ENCODE data around the gene LRRK1.

The LRRK1 gene

DNA sequence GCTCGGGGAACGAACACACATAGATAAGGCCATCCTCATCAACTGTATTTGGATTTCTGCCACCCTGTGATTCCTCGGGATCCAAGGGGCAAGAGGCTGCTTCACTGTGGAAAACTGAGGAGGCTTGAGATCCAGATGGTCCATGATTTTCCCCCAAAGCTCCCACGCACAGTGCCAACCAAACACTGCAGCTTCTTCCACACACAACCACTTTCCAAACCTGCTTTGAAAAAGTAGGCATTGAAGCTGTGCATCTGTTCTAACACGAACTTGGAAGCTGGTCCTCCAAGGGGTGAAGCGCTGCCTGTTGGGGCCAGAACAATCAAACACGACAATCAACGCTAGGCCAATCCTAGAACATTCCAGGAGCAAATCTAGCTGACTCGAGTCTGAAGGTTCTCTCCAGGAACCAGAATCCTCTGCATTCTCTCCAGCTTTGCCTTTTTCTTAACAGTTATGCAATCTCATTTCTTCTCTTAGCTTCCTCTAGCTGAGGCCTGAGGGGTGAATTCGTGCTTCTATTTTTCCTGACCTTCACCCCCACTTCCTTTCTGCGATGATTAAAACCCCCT is 104.4 kb downstream of the LRRK1 start:
- TF ChIP-seq CTCF (IDR thresholded peaks at IDR 0.05; ENCODE audit: unreplicated experiment in 3 of 3) = no peak
- peak overlapping the region; percentile 84 to 98 (median 90) for H3K27ac Mint-ChIP-seq
- H3K36me3 Mint-ChIP-seq (ENCODE audit: low read depth) = no peaks in the 10 kb centered on the region
- no peaks in the 10 kb centered on the region for H3K27me3 Mint-ChIP-seq (ENCODE audit: low read depth)
- no peaks in the 10 kb centered on the region for H3K9me3 Mint-ChIP-seq
- H3K4me1 Mint-ChIP-seq = peaks cover 28% of the 10 kb centered on the region
- peak overlapping the region in 1 of 3 experiments; percentile 63 for H3K4me3 Mint-ChIP-seq

- Mint-ChIP-seq H3K4me3 (peak overlapping the region in 1 of 3 experiments; percentile 63), H3K27ac (peak overlapping the region; percentile 84 to 98 (median 90)), H3K4me1 (peaks cover 25% of the 10 kb centered on the region), H3K9me3 (no peaks in the 10 kb centered on the region), H3K36me3 (ENCODE audit: low read depth) (no peaks in the 10 kb centered on the region), H3K27me3 (ENCODE audit: low read depth) (peaks cover 1% of the 10 kb centered on the region)
- no peak for TF ChIP-seq CTCF (IDR thresholded peaks at IDR 0.05; ENCODE audit: unreplicated experiment in 3 of 3)
Observed at GRCh38 chr15:101024073-101024695, 105.0 kb downstream of the LRRK1 start.

- H3K4me3 Mint-ChIP-seq = no peak overlapping the region
- no peak for TF ChIP-seq CTCF (IDR thresholded peaks at IDR 0.05; ENCODE audit: unreplicated experiment in 3 of 3)
- peaks cover 3% of the 10 kb centered on the region for H3K27me3 Mint-ChIP-seq (ENCODE audit: low read depth)
- H3K9me3 Mint-ChIP-seq = no peaks in the 10 kb centered on the region
- no peaks in the 10 kb centered on the region for H3K36me3 Mint-ChIP-seq (ENCODE audit: low read depth)
- H3K4me1 Mint-ChIP-seq = peaks cover 18% of the 10 kb centered on the region
- H3K27ac Mint-ChIP-seq = peak overlapping the region; percentile 84 to 98 (median 90)
Observed at GRCh38 chr15:101024706-101025500, 105.7 kb downstream of the LRRK1 start.

DNA sequence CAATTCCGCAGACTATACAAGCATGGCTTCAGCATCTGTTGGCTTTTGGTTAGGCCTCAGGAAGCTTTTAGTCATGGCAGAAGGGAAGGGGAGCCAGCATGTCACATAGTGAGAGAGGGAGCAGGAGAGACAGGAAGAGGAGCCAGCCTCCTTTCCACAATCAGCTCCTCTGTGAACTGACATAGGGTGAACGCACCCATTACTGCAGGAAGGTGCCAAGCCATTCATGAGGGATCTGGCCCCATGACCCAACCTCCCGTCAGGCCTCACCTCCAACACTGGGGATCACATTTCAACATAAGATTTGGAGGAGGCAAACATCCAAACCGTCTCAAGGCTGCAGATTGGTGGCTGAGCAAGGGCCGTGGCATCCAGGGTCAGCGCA is 106.3 kb downstream of the LRRK1 start:
- Mint-ChIP-seq H3K27ac (peak overlapping the region in 2 of 3 experiments; percentile 82 to 90), H3K9me3 (no peaks in the 10 kb centered on the region), H3K27me3 (ENCODE audit: low read depth) (peaks cover 3% of the 10 kb centered on the region), H3K4me1 (peaks cover 16% of the 10 kb centered on the region), H3K4me3 (no peak overlapping the region), H3K36me3 (ENCODE audit: low read depth) (no peaks in the 10 kb centered on the region)
- no peak for TF ChIP-seq CTCF (IDR thresholded peaks at IDR 0.05; ENCODE audit: unreplicated experiment in 3 of 3)

GRCh38 chr15:101025896-101026631 is 106.9 kb downstream of the LRRK1 start:
- Mint-ChIP-seq H3K27ac (peak overlapping the region in 1 of 3 experiments; percentile 80), H3K36me3 (ENCODE audit: low read depth) (no peaks in the 10 kb centered on the region), H3K9me3 (no peaks in the 10 kb centered on the region), H3K4me3 (no peak overlapping the region), H3K27me3 (ENCODE audit: low read depth) (peaks cover 3% of the 10 kb centered on the region), H3K4me1 (peaks cover 10% of the 10 kb centered on the region)
- TF ChIP-seq CTCF (IDR thresholded peaks at IDR 0.05; ENCODE audit: unreplicated experiment in 3 of 3) = no peak
